ENCODE data around the gene CFAP58. TPM values are rescaled to one million over a fixed set of nuclear protein-coding genes. Genes with fewer than 3 reads are reported as not detected.

The CFAP58 gene
- total RNA-seq, 4 donors from 2014 or later = 0.29 to 2.2 (median 1.3) TPM

GRCh38 chr10:104472957-104473745 lies 119.5 kb downstream of the CFAP58 start:
- no peaks in the 10 kb centered on the region for H3K4me1 ChIP-seq
- H3K27me3 ChIP-seq = no peaks in the 10 kb centered on the region
- DNase-seq = no peak
- H3K4me3 ChIP-seq = no peak overlapping the region
- H3K9me3 ChIP-seq = no peaks in the 10 kb centered on the region
- TF ChIP-seq CTCF (IDR thresholded peaks at IDR 0.05) (no peak), POLR2A (IDR thresholded peaks at IDR 0.05) (no peak)
- no peak overlapping the region for H3K27ac ChIP-seq
- H3K36me3 ChIP-seq = no peaks in the 10 kb centered on the region
- intact Hi-C loops (cut with DNase I; ENCODE audit: low total_unique reads) = no loop called here

- TF ChIP-seq POLR2A (IDR thresholded peaks at IDR 0.05) (no peak), CTCF (IDR thresholded peaks at IDR 0.05) (no peak)
- Histone ChIP-seq H3K27me3 (no peaks in the 10 kb centered on the region), H3K4me1 (no peaks in the 10 kb centered on the region), H3K36me3 (no peaks in the 10 kb centered on the region), H3K4me3 (no peak overlapping the region), H3K27ac (no peak overlapping the region), H3K9me3 (no peaks in the 10 kb centered on the region)
- intact Hi-C loops (cut with DNase I; ENCODE audit: low total_unique reads) = no loop called here
- no peak for DNase-seq
Observed at GRCh38 chr10:104478380-104478779, 124.7 kb downstream of the CFAP58 start.

GRCh38 chr10:104479906-104480593 lies 126.4 kb downstream of the CFAP58 start:
- Histone ChIP-seq H3K4me3 (no peak overlapping the region), H3K36me3 (no peaks in the 10 kb centered on the region), H3K4me1 (no peaks in the 10 kb centered on the region), H3K27ac (no peak overlapping the region), H3K9me3 (no peaks in the 10 kb centered on the region), H3K27me3 (no peaks in the 10 kb centered on the region)
- no peak for DNase-seq
- no peak for TF ChIP-seq POLR2A (IDR thresholded peaks at IDR 0.05)
- intact Hi-C loops (cut with DNase I; ENCODE audit: low total_unique reads) = no loop called here

GRCh38 chr10:104480797-104481196 lies 127.2 kb downstream of the CFAP58 start:
- intact Hi-C loops (cut with DNase I; ENCODE audit: low total_unique reads) = no loop called here
- Histone ChIP-seq H3K4me1 (no peaks in the 10 kb centered on the region), H3K27me3 (no peaks in the 10 kb centered on the region), H3K36me3 (no peaks in the 10 kb centered on the region), H3K4me3 (no peak overlapping the region), H3K27ac (no peak overlapping the region), H3K9me3 (no peaks in the 10 kb centered on the region)
- DNase-seq = no peak
- no peak for TF ChIP-seq CTCF (IDR thresholded peaks at IDR 0.05)
- no peak for TF ChIP-seq POLR2A (IDR thresholded peaks at IDR 0.05)

- no peak overlapping the region for H3K4me3 ChIP-seq
- no peak for DNase-seq
- no peaks in the 10 kb centered on the region for H3K27me3 ChIP-seq
- no peaks in the 10 kb centered on the region for H3K36me3 ChIP-seq
- intact Hi-C loops (cut with DNase I; ENCODE audit: low total_unique reads) = no loop called here
- H3K27ac ChIP-seq = no peak overlapping the region
- no peaks in the 10 kb centered on the region for H3K9me3 ChIP-seq
- H3K4me1 ChIP-seq = no peaks in the 10 kb centered on the region
- TF ChIP-seq POLR2A (IDR thresholded peaks at IDR 0.05) (no peak), CTCF (IDR thresholded peaks at IDR 0.05) (no peak)
Observed at GRCh38 chr10:104483582-104483981, 129.9 kb downstream of the CFAP58 start.

Measured in uterus (tissue), 4 donors.